ENCODE measurements around the gene GALNT18.

Gene GALNT18

DNA sequence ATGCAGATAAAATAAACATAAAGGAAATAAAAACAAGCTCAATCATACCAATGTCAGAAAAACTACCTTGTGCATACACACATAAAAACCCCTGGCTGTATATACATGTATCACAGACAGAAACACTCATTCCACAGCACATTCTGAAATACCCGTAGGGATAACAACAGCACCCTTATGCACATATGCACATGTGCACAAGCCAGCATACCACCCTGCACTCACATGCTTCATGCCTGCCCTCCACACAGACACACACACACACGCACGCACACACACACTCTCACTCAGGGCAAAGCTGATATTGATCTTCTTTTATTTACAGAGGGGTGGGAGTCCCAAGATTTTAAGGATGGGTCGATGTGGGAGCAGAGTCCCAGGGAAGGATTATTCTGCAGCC is 360.9 kb downstream of the GALNT18 start:
- in situ Hi-C loops (cut with HindIII; ENCODE audit: low sequenced_read_pairs), result no loop called here

DNA sequence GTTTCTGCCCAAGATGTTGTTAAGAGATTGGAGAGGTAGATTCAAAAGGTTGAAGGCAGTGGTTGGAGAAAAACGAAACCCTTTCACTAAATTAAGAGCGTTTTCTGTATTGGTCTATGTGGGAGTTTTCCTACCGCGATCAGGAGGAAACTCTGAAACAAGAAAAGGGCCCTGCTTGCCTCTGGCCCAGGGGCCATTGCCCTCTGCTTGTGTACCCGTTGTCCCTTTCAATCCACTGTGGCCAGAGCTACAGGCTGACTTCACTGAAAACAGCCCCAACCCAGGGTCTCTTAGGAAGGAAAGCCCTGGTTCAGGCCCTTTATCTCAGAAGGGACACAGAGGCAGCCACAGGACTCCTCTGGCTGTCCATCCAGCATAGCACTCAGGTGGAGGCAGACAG is 367.8 kb downstream of the GALNT18 start:
- in situ Hi-C loops (cut with HindIII; ENCODE audit: low sequenced_read_pairs), result no loop called here

DNA sequence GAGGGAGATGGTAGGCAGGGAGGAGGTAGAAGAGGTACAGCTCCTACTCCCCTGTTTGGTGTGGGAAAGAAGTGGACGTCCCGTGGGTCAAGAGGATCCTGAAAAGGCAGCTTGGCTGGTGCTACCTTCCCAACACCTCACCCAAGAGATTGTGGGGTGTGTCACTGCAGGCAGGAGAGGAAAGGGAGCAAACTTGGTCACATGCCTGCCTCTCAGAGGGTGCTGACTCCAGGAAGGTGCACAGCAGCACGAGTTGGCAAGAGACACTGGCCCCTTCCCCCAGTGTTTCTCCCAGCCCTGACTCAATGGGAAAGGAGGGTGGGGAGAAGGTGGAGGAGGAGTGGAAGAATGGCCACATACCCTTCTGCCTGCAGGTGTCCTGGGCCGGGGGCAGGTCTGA is 368.3 kb downstream of the GALNT18 start:
- in situ Hi-C loops (cut with HindIII; ENCODE audit: low sequenced_read_pairs), result no loop called here

DNA sequence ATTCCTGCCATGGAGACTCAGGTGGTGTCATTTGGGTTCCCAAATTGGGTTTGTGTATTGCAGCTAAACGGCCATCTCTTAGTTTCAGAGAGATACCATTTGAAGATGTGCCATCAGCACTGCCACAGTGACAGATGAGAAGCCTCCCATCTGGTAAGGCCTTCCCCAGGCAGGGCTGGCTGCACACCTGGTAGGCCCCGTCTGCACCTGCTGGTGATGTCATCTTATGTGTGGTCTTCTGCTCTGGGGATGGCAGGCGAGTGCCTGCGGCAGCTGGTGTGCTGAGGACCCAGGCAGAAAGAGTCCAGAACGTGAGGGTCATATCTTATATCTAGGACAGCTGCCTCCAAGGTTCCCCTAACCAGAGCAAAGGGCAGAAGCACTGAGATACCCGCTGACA is 369.4 kb downstream of the GALNT18 start:
- in situ Hi-C loops (cut with HindIII; ENCODE audit: low sequenced_read_pairs), result no loop called here

DNA sequence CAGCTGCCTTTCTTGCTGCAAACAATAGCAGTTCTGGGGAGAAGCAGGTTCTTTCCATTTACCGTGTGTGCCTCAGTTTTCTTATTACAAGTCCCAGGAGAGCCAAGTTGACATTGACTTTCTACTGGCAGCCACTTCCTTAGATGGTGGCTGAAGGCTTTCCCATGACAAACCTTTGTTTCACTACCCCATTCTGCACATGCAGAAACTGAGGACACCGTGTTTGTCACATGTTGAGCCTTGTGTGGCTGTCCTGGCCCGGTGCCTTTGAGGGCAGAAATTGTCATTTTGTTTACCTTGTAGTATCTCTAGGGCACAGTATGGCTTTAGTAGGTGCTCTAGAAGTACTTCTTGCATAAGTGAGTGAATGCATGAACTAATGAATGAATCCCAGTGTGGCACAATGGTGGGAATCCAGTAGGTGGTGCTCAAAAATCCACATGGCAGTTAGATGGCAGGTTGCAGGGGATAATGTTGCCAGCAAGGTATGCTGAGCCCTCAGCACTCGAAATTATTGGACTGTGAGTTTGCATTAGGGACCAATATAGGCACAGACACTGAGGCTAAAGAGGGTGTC is 370.3 kb downstream of the GALNT18 start:
- in situ Hi-C loops (cut with HindIII; ENCODE audit: low sequenced_read_pairs), result no loop called here

DNA sequence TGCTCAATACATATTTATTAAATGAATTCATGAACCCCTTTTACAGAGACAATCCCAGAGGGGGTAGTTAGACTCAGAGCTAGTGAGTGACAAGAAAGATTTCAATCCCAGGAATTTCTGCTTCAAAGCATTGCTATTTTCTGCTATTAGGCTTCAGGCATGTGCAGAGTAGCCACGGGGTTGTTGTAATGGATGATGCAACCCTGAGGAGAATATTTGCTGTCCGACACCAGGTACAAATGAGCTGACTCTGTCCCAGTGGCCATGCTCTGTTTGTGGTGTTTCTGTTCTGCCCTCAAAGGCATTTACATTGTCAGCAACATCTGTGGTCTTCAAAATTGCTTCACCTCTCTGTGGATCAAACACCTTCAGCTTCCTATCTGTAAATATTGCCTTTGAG is 371.3 kb downstream of the GALNT18 start:
- in situ Hi-C loops (cut with HindIII; ENCODE audit: low sequenced_read_pairs), result no loop called here

DNA sequence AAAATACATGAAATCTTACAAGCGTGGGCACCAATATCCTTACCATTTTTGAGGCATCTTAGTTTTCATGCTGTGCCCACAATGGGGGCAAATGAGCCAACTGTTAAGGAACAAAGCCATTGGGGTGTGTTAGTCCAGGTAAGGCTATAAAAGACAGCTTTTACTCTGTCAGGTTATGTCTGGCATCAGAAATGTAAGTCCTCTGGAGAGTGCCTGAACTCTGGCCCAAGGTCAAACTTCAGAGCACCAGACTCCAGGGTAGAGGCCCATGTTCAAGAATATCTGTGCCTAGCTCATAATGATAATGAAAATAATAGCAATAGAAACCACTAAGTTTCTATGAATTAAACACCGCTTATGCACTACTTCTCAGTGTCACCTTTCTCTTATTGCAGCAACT is 374.2 kb downstream of the GALNT18 start:
- in situ Hi-C loops (cut with HindIII; ENCODE audit: low sequenced_read_pairs), result no loop called here

DNA sequence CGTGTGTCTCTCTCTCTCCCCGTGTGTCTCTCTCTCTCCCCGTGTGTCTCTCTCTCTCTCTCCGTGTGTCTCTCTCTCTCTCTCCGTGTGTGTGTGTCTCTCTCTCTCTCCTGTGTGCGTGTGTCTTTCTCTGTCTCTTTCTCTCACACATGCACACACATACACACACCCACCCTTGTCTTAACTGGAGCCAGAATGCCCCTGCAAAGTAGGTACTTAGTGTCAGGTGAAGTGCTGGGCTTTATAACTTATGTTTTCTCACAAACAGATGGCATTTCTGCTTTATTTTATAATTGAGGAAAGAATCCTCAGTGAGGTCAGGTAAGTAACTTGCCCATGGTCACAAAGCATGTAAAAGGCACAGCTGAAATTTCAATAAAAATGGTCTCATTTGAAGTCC is 374.7 kb downstream of the GALNT18 start:
- in situ Hi-C loops (cut with HindIII; ENCODE audit: low sequenced_read_pairs), result no loop called here

DNA sequence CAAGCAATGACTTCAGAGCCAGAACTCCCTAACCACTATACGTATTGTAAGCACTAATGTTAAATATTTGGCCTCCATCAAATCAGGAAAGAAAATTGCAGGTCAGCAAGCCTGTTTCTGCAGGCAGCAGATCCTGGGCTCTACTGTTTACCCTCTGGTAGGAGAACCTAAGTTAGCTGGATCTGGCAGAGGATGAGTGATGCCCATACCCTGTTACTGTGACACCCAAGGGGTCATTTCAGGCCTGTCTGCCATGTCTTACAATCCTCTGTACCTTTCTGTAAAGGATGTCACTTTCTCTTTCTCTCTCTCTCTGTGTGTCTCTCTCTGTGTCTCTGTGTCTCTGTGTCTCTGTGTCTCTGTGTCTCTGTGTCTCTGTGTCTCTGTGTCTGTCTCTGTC is 375.6 kb downstream of the GALNT18 start:
- in situ Hi-C loops (cut with HindIII; ENCODE audit: low sequenced_read_pairs), result no loop called here

DNA sequence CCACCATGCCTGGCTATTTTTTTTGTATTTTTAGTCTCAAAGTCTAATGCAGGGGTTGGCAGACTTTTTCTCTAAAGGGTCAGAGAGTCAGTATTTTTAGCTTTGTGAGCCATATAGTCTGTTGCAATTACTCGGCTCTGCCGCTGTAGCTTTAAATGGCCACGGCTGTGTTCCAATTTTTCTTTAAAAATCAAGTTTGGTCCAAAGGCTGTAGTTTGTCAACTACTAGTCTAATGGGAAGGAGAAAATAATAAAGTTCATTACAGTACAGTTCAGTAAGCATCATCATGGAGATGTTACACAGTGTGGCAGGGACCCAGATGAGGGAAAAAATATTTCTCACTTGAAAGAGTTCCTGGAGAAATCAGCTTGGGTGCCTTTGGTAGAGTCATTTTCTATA is 376.4 kb downstream of the GALNT18 start:
- in situ Hi-C loops (cut with HindIII; ENCODE audit: low sequenced_read_pairs), result no loop called here

DNA sequence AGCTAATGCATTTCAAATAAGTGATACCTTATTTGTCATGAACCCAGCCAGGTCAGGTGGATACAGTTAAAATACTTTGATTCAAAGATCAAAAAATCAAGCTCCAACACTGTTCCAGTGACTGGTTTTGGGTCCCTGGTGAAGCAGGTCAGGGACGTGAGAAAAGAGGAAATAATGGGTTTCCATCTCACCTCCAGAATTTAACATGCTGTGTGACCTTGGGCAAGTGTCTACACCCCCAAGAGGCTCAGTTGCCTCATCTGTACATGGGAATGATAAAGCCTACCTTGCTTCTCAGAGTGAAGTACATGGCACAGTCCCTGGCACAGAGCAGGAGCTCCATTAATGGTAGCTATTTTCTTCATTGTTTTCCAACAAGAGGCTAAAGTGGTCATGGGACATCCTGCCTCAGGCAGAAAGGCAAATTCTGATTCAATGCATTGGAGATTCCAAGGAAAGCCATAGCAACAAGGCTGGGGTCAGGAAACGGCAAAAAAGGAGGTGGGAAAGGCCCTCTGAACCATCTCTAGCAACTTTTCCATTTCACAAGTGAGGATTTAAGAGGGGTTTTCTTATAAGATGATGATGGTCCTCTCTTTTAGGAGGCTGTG is 377.2 kb downstream of the GALNT18 start:
- in situ Hi-C loops (cut with HindIII; ENCODE audit: low sequenced_read_pairs), result no loop called here

DNA sequence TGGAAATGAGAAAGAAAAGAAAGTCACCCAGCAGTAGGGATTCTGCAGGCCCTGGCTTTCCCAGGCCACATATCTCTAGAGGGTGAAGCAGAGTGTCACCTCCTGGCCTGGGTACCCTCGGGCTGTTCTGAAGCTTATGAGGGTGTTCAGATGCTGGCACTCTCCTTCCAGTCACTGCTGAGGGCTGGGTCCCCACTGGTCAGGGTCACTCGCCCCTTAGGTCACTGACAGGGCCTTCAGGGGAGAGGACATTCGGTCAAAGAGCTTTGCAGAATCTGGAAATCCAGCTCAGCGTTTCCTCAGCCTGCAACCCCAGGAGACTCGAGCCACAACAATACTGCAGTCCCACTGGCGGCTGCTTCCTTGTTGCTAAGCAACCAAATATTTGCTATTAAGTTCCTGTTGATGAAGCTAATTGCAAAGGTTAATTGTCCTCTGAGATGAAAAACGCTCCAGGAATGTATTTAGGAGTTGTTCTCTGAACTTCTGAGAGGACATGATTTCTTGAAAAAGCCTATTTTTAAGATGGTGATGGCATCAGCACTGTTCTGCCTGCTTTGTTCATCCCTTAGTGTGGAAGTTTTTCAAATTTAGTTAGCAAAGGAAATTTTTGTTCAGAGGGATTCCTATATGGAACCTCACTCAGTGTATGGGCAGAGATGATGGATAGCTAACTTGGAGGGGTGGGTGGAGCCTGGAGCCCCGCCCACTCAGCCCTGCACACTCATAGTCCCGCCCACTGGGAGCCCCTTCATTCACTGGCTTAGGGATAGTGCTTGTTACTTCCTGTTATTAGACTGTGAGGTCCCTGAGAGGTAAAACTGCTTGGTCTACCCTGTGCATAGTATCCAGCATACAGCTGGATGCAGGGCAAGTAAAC is 378.0 kb downstream of the GALNT18 start:
- in situ Hi-C loops (cut with HindIII; ENCODE audit: low sequenced_read_pairs), result no loop called here

DNA sequence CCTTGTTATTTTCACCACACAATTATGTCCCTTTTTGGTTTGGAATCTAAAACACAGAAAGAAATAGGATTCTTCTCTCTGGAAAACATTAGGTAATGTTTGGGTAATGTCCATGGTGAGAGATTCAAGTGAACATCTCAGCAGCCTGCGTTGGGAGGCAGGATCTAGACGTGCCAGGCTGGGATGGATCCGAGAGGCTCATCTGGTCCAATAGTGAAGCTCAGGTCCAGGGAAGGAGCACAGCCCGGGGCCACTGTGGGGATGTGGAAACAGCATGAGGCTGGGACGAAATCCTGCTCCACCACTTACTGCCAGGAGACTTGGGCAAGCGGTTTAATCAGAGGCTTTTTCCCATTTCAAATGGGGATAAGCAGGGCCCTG is 378.6 kb downstream of the GALNT18 start:
- in situ Hi-C loops (cut with HindIII; ENCODE audit: low sequenced_read_pairs), result no loop called here

DNA sequence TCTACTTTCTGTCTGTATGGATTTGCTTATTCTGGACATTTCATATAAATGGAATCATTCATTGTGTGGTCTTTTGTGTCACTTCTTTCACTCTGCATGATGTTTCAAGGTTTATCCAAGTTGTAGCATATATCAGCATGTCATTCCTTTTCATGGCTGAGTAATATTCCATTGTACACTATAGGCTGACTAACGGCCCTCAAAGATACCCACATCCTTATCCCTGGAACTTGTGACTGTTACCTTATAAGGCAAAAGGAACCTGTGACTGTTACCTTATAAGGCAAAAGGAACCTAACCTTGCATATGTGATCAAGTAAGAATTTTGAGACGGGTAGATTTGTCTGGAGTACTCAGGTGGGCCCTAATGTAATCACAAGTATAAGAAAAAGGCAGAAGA is 380.5 kb downstream of the GALNT18 start:
- in situ Hi-C loops (cut with HindIII; ENCODE audit: low sequenced_read_pairs), result no loop called here

DNA sequence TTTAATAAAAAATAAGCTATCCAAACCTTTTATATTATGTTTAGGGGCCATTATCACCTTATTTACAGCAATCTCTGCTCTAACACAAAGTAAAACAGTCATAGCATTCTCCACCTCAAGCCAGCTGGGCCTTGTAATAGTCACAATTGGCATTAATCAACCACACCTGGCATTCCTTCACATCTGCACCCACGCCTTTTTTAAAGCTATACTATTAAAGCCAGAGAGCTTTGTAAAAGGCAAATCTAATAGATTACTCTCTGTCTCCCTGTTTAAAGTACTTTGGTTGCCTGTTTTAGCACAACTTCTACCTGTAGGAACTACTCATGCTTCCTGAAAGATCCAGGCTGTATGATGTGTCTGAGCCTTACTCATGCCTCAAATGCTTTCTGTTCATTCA is 381.8 kb downstream of the GALNT18 start:
- in situ Hi-C loops (cut with HindIII; ENCODE audit: low sequenced_read_pairs), result no loop called here

DNA sequence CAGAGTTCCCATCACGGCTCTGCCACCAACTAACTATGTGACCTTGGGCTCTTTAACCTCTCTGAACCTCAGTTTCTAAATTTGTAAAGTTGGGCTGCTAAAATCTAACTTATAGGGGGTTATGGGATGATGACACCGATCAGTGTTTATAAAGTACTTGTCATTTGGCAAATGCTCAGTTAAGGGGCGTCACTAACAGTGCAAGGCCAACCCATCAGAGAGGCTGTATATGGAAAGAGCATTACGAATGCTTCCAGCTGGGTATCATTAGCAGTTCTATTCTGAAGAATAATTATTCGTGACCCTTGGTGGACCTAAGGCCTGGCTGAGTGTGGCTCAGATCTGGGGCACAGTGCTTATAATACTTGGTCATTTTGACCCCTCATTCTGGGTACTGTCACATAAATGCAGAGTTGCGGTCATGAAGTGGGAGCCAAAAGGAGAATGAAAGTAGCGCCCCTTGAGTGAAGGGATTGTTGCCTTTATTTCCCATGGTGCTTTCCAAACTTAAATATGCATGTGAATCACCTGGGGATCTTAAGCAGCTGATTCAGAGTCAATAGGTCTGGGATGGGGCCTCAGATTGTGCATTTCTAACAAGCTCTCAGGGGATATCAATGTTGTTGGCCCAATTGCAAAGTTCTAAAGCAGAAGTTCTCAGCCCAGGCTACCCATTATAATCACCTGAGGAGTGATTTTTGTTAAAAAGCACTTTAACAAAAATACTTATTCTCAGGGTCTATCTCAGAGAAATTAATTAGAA is 384.6 kb downstream of the GALNT18 start:
- in situ Hi-C loops (cut with HindIII; ENCODE audit: low sequenced_read_pairs), result no loop called here

DNA sequence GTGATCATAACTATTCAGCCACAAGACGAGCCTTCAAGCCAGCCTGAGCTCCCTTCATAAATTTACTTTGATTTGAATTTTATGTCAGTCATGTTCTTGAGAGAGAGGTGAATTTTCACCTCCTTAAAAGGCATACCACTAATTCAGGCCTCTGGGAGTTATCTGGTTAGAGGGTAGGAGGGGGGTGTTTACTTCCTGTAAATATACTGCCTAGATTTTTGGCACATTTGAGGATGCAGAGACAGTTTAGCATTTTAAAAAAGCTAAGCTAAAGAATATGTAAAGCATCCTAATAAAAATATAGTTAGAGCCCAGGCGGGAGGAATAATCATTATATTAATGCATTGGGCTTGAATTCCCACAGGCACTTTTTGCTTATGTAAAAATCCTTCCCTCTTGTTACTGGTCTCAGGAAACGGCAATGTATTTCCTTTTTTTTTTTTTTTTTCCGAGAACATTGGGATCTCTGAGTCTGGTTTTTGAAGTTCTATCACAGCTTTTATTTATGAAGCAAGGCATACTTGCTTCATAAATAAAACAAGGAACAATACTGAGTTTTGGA is 385.2 kb downstream of the GALNT18 start:
- in situ Hi-C loops (cut with HindIII; ENCODE audit: low sequenced_read_pairs), result no loop called here

DNA sequence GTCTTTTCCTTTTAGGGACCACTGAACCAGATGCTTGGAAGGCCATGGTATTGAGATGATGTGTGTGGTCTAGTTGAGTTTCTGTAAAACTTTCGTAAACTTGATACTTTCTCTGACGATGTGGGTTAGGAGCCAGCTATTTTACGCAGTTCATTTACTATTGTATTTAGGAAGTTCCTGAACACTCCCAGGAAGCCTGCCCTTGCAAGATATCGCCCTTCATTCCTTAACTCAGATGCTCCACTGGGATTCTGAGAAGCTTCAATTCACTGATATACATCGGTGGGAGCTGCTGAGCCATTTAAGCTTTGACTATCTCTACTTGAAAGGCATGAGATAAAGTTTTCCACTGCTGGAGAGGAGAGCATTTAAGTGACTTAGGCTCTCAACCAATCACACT is 390.0 kb downstream of the GALNT18 start:
- in situ Hi-C loops (cut with HindIII; ENCODE audit: low sequenced_read_pairs), result no loop called here

DNA sequence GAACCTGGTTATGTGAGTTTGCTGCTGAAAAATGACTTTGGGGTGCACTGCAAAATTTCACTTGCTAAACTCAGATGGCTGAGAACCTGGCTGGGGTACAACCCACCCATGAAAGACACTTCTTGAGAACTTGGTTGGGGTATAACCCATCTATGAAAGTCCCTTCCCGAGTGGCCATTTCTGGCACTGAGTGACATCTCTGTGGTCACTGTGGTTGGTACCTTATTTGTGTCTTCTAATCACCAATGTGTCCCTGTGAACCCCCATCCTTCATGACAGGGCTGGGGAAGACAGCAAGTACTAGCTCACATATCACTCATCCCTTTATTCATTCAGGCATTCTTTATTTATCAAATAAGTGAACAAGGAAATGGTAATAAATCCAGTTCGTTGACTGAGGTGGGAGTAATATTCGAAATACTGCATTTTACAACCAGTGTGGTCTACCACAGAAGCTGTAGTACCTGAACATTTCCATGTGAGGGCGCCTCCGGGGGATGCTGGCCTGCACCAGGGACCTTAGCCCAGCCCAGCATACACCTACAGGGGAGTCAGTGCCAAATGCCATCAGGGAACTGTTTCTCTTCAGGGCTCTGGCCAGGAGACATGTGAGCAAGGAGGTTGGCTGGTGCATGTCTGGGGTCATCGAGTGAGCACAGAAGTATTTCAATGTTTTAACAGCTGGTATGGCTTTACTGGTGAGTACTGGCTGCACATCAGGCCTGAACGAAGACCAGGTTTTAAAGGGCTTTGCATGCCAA is 390.8 kb downstream of the GALNT18 start:
- in situ Hi-C loops (cut with HindIII; ENCODE audit: low sequenced_read_pairs), result no loop called here

DNA sequence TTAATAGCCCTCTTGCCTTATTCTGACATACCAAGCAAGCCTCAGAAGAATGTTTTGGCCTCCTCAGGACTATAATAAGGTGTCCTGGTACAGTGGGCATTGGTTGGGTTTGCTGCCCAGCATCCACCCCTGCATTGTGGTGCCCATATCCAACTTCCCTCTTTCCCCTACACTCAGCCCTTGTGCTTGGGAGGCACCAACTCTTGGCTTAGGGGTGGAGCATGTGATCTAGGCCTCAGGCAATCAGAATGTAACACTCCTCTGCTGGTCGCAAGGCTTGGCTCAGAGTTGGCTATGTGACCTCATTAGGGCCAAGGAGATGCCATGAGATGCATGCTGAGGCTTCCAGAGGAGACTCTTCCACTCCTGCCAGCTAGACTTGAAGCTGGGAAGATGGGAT is 391.7 kb downstream of the GALNT18 start:
- in situ Hi-C loops (cut with HindIII; ENCODE audit: low sequenced_read_pairs), result no loop called here

DNA sequence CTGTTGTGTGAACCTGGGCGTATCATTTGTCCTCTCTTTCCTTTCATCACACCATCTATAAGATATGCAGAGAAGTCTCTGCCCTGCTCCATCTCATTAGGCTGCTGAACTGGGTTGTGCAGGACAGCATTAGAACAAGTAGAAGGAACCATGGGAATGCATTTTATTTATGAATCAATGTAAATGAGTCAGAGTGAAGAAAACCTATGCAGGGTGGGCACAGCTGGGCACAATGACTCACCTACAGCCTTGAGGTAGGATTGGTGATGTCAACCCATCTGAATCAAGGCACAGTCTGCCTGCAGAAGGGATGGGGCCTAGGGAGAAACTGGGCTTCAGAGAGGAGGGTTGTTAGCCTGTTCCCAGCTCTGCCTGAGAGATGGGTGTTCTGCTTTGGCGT is 392.2 kb downstream of the GALNT18 start:
- in situ Hi-C loops (cut with HindIII; ENCODE audit: low sequenced_read_pairs), result no loop called here

Data from endothelial cell of hepatic sinusoid (primary cell).